Activated gamma-delta T cell (primary cell): ENCODE data around the gene FAM180B.

Source experiments
- DNase-seq: peaks from one replicate; lab custom pipeline; 2025; lab: John Stamatoyannopoulos, UW

The FAM180B gene

GRCh38 chr11:47569646-47570045, 16.8 kb upstream of the FAM180B start:
- no peak for DNase-seq

DNA sequence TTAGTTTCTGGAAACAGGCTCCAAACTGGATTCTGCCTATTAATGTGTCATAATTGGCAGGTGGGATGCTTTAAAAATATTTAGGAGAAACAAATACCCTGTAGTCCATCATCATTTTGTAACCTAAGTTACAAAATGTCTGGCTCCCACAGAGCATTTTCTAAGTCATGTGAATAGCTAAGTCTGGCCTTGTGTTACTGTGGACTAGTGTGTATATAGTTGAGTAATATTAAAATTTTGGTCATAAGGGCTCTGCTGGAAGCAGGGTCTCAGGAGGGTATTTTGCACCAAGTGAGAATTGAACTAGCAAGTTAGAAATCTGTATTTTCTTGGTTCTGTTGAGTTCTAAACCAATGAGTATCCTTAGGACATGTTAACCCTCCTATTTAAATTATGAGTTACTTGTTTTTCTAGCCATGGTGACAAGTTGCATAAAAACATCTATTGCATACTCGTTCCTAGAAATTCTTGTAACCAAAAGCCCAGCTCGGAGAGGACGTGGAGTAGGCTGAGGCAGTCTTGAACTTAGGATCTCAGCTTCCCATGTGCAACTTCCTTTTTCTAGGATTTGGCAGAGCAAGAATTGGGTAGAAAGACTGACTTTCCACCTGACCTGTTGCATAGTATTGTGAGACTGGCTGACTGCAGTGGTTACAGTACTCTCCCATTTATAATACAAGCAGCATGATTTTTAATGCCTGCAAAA, 15.7 kb upstream of the FAM180B start:
- DNase-seq = no peak

- DNase-seq = no peak
Observed at GRCh38 chr11:47571357-47571729, 15.1 kb upstream of the FAM180B start.

- DNase-seq = no peak
Observed at GRCh38 chr11:47571895-47572294, 14.6 kb upstream of the FAM180B start.

DNA sequence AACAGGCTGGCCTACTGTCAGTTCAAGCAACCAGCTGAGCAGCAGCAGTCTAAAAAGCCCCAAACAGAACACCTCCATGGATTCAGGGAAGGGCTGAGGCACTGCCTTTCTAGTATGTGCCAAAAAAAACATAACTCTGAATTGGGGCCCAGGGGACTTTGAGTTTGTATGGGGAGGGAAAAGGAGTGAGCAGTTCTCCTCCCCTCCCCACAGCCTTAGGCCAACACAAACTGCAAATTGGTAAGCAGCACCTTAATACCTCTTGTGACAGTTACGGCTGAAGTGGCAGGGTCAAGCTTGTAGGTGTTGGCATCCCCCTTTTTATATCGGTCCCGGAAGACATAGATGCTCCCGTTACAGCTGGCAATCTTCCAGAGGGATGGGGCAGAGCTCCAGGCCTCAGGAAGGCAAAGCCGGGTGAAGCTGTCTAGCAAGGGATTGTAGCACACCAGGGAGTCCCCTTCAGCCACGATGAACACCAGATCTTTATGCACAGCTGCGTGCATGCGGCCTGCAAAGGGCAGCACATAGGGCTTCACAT, 13.7 kb upstream of the FAM180B start:
- no peak for DNase-seq

- no peak for DNase-seq
Observed at GRCh38 chr11:47573321-47573720, 13.2 kb upstream of the FAM180B start.

GRCh38 chr11:47577460-47578041, 8.9 kb upstream of the FAM180B start:
- no peak for DNase-seq

DNA sequence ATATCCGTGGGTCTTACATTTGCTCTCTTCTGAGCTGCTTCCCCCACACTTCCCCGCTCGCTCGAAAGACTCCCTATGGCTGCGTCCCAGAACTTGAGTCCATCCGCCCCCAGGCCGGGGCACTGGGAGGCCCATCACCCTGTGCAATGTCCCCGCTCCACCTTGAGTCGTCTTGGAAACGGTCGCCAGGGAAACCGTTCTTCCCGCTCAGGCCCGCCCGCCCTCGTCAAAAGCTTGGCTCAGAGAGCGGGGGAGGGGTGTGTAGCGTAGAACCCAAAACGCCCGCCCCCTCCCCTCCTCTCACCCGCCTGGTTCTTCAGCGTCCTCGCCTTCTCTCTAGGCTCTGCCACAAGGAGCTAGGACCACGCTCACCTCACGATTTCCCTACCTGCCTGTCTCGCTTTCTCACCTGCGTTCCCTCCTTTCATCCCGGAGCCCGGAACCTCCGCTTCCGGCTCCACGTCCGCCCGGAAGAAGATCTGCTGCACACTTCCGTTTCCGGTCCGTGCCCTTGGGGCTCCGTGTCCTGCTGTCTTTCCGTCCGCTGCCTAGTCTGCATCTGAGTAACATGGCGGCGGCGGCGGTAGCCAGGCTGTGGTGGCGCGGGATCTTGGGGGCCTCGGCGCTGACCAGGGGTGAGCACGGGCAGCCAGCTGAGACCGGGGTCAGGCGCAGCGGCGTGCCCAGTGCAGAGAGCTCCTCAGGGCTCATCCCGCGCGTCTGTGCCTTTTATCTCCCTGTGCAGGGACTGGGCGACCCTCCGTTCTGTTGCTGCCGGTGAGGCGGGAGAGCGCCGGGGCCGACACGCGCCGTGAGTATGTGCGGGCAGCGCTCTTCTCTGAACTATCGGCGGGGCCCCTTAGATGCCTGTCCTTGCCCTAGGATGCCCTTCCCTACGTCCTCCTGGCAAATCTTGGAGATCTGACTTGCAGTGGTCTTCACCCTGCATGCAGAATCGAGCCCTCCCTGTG, 7.7 kb upstream of the FAM180B start, which contains the start of the genes KBTBD4 and NDUFS3:
Gene KBTBD4 (minus strand): TSS at position 447 of the 971 bp plus-strand sequence. CDS start 19 bp downstream, at position 428.
Gene NDUFS3 (plus strand): TSS at position 551 of the 971 bp plus-strand sequence. CDS start 18 bp downstream, at position 569.
- DNase-seq = peak; percentile 62

DNA sequence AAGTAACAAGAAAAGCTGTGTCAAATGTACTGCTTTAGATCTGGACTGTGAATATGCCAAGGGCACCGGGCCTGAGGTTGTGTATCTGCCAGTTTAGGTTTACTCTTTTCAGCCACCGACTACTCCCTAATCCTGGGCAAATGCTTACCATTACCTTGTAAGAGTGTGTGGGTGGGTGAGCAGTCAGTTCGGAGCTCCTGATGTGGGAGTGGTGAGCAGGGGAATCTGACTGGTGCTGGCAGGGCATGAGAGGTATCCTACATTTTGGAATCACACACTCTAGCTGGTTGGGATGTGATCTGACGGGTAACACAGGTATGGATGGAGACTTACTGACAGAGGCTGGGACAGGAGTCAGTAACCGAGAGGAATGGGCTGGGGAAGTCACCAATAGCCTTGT, 2.6 kb upstream of the FAM180B start:
- no peak for DNase-seq

GRCh38 chr11:47587039-47587716, 700 bp downstream of the FAM180B start:
- no peak for DNase-seq

GRCh38 chr11:47587723-47588326, 1.3 kb downstream of the FAM180B start:
- no peak for DNase-seq

DNA sequence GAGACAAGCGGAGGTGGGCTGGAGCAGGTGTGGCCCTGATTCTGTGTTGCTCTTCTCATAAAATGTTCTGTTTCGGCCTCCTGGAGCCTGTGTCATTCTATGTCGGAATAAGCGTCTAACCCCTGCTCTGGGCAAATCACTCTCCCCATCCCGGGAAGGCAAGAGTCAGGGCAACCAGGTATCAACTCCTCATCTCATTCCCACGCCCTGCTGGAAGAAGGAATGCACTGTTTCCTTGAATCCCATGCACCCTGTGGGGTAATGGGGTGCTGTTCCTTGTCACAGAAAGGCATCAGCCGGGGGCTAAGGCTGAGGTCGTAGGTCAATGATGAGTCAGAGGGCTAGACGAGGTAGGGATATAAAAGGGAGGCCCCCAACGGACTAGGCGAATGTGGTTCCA, 2.6 kb downstream of the FAM180B start:
- no peak for DNase-seq

GRCh38 chr11:47589584-47589976, 3.1 kb downstream of the FAM180B start:
- no peak for DNase-seq

DNA sequence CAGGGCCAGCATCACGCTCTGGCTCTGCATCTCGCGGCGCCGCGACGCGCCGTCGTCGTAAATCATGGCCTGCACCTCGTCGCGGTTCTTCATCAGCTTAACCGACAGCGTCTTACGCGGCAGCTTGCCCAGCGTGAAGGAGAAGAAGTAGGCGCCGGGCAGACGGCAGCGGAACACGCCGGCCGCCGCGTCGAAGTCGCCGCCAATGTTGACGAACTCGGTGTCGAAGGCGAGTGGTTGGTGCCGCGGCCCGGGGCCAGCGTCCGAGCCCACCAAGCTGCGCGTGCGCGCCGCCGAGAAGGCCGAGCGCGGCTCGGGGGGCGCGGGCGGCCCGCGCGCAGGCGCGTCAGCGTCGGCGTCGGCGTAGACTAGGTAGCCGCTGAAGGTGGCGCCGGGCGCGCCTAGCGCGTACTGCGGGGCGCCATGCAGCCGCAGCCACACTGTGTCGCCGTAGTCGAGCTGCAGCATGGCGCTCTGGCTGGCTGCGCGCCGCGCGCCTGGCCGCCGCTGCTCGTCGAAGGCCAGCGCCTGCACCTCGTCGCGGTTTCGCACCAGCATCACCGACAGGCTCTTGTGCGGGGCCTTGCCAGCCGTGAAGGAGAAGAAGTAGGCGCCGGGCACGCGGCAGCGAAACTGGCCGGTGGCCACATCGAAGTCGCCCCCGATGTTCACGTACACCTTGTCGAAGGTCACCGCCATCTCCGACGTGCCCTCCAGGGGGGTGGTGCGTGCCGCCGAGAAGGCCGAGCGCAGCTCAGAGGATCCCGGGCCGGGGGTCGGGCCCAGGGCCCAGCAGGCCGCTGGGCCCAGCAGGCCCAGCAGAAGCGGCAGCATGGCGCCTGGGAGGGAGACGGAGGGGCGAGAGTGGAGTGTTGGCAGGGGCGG, 3.7 kb downstream of the FAM180B start:
- no peak for DNase-seq

- no peak for DNase-seq
Observed at GRCh38 chr11:47591764-47592163, 5.3 kb downstream of the FAM180B start.

DNA sequence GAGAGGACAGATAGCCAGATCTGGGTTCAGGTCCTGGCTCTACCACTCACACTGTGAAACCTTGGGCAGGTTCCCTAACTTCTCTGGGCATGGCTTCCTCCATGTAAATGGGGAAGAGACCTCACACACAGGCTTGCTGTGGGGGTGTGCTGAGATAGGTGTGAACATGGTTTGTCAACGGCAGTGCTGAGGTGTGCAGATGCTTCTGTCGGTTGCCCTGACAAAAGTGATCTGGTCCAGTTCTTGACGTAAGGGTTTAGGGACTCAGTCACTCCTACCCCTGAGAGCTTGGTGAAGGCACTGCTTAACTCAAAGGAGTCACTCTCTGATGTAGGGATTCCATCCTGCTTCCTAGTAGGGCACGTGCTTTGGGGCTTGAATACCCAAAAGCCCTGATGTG, 5.8 kb downstream of the FAM180B start:
- DNase-seq = no peak

- no peak for DNase-seq
Observed at GRCh38 chr11:47592970-47593369, 6.5 kb downstream of the FAM180B start.

DNA sequence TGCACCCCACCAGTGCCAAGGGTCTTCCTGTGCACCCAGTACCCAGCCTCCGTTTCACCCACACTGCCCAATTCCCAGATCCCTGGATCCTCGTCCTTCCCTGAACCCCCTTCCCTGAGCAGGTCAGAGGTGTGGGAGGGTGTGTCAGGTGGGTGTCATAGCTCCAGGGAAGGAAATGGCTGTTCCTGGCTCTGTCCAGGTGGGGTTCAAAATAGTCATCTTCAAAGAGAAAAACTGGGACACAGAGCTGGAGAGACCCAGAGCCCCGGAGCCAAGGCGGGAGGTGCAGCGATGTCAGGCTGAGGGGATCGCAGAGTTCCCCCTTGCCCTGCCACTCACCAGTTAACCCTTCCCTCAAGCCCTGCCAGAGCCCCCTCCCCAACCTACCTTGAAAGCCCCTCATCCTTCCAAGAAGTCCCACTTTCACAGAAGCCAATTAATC, 7.0 kb downstream of the FAM180B start:
- no peak for DNase-seq

DNA sequence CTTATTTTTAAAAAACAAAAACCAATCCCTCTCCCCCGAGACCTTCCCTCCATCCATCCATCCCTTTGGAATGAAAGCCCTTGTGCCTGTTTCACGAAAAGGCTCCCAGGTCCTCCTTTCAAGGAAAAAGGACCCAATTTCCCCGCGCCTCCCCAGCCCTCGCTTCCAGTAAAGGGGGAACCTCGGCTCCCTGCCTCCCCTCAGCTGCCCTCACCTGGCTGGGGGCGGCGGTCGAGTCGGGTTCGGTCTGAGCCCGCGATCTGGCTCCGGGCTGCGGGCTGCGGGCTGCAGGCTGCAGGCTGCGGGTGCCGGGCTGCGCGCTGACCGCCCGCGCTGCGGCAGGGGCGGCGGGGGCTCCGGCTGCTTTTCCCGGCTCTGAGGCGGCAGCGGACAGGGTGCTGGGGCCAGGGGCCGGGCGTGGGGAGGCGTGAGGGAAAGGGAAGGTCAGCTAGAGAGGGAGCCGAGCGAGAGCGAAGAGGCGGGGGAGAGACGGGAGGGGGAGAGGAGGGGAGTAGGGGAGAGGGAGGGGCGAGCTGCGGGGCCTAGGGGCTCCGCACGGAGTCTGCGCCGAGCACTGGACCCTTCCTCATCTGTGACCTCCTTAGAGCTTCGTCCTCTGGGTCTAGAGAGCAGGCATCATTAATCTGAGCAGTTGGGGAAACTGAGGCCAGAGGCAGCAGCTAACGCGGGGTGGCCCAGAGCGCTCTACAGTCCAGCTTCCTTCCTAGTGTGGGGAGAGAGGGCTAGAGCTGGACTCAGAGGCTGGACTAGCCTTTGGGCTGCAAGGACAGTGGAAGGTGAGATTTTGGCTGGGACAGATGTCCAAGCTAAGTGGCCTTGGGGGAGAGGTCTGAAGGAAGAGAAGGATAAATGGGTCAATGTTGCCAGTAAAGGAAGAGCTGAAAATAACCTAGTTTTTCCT, 7.7 kb downstream of the FAM180B start, which contains the start of gene C1QTNF4:
Gene C1QTNF4 (minus strand): TSS at position 478 of the 922 bp plus-strand sequence. CDS start 3,601 bp downstream, outside the sequence.
- DNase-seq = no peak
